GM12872 (cell line): ENCODE measurements around the gene PREP.
A peak's percentile ranks its signal among the peaks of the same experiment; 100 is the strongest.

Source experiments
- CTCF ChIP-seq: IDR thresholded peaks from 3 replicates; pipeline ENCODE4 v1.5.1; 2011; ENCODE audit warnings: low read depth, mild to moderate bottlenecking, low read length, moderate library complexity; ENCODE audit not compliant: insufficient read depth

The PREP gene

GRCh38 chr6:105318660-105319059 is 84.2 kb downstream of the PREP start:
- no peak for TF ChIP-seq CTCF

GRCh38 chr6:105317607-105318533 is 85.0 kb downstream of the PREP start:
- peak; percentile 49 for TF ChIP-seq CTCF

- TF ChIP-seq CTCF, result no peak
Measured at GRCh38 chr6:105313211-105313610, 89.7 kb downstream of the PREP start.

GRCh38 chr6:105310947-105311346 is 91.9 kb downstream of the PREP start:
- TF ChIP-seq CTCF, result no peak

- no peak for TF ChIP-seq CTCF
Measured at GRCh38 chr6:105310371-105310770, 92.5 kb downstream of the PREP start.

GRCh38 chr6:105308840-105309239 is 94.0 kb downstream of the PREP start:
- no peak for TF ChIP-seq CTCF

GRCh38 chr6:105305521-105305920 is 97.4 kb downstream of the PREP start:
- no peak for TF ChIP-seq CTCF
